H4 (cell line): Measurements from ENCODE around the gene RIPPLY3. TPM values are rescaled to one million over a fixed set of nuclear protein-coding genes. Genes with fewer than 3 reads are reported as not detected.
A peak's percentile ranks its signal among the peaks of the same experiment; 100 is the strongest.
"Not testable (repeated sequence)": the region's sequence is repeated elsewhere in the genome, so short reads cannot be mapped to it uniquely, and the experiment has no call there.

Experiments
- DNase-seq: peaks from one replicate; pipeline ENCODE4 v3.0.0-alpha.2; 2015; ENCODE audit warnings: low spot score
- total RNA-seq: library from RNA; depleted of rRNA; stranded (reverse); fragments of >200 nt; shearing (Covaris generic); gene quantifications from 2 replicates; pipeline ENCODE4 v1.2.3, GENCODE V29; 2014

RIPPLY3 gene
- total RNA-seq, 1 experiment from 2014 or later = not detected

DNA sequence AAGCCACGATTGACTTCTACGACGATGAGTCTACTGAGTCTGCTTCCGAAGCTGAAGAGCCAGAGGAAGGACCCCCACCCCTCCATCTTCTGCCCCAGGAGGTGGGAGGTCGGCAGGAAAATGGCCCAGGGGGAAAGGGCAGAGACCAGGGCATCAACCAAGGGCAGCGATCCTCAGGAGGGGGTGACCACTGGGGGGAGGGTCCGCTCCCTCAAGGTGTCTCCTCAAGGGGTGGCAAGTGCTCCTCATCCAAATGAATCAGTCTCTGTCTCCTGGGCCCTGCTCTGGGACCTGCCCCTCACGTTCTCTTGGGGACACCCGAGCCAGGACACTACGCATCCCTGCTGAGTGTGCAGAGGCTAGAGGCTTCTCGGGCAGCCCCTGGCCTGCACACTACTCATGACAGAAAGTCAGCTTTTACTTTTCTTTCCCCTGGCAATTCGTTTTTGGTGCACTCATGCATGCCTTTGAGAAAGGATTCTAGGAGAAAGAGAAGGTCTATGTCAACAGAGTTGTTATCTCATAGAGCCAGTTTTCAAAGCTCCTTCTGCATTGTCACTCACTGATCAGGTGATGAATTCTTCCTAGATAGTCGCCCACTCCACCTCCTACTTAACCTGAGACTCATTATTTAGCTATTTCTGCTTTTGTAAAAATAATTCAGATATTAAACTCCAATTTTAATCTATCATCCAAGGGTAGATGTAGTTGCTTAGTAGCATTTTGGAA, 11.6 kb downstream of the RIPPLY3 start:
- no peak for DNase-seq

DNA sequence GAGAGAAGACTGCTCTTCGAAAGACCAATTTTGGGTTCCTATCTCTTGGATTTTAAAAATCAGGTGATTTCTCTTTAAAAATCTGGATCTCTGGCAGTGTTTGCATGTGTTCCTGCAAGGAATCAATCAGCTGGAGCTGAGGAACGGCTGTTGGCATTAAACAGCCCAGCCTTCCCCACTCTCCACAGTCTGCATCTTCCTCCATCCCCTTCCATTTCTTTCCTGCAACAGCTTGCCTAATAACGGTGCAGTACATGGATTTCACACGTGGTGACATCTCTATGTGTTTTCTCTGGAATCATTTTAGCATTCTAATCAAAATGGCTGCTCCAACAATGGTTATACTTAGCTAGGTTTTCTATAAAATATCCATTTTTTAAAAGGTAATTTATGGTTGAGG, 20.0 kb downstream of the RIPPLY3 start:
- DNase-seq = no peak

GRCh38 chr21:37028570-37028969, 22.1 kb downstream of the RIPPLY3 start:
- DNase-seq = no peak

DNA sequence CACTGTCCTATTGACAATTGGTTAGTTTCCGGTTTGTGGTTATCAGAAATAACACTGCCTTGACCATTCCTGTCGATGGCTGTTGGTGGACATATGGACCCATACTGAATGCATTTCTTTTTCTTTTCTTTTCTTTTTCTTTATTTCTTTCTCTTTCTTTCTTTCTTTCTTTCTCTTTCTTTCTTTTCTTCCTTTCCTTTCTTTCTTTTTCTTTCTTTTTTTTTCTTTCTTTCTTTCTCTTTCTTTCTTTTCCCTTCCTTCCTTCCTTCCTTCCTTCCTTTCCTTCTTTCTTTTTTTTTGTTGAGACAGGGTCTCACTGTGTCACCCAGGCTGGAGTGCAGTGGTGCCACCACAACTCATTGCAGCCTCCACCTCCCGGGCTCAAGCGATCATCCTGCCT, 24.4 kb downstream of the RIPPLY3 start:
- no peak for DNase-seq

DNA sequence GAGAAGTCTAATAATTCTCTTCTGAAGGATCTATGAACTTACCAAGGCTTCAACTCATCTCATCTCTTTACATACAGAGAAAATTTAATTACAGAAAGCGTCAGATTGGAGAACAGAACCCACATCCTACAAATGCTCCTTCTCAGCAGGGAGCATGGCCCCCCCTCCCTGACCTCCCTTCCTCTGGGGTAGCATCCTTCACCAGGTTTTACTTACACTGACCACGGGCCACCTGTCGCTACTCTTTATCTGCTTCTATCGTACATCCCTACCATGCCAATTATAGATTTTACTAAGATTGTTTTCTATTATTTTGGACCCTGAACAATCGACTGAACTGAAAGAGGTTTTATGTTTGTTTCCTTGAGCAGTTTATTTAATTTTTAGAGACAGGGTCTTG, 25.8 kb downstream of the RIPPLY3 start:
- no peak for DNase-seq

DNA sequence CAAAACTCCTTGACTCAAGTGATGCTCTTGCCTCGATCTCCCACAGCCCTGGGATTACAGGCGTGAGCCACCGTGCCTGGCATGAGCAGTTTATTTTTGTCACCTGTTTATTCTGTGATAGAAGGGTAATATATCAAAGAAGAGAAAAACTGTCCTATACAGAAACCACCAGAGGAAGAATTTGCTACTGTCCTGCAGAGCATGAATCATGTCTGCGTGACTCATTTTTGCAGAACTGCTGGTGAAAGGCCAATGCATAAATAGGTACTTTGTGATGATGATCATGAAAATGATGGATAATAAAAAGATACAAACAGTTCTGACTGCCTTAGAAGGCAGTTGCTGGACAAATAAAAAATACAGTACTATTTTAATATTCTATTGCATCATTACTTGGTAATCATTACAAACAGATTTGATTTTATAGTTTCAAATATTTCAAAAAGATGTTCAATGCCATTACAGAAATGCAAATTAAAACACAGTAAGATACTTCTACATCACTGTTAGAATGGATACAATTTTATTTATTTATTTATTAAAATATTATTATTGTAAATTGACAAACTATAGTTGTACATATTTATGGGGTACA, 26.5 kb downstream of the RIPPLY3 start:
- DNase-seq = no peak

- DNase-seq = not testable (repeated sequence)
Measured at GRCh38 chr21:37034394-37034793, 27.9 kb downstream of the RIPPLY3 start.

GRCh38 chr21:37036177-37036576, 29.7 kb downstream of the RIPPLY3 start:
- DNase-seq = no peak

- no peak for DNase-seq
Measured at GRCh38 chr21:37039411-37040075, 33.0 kb downstream of the RIPPLY3 start.

DNA sequence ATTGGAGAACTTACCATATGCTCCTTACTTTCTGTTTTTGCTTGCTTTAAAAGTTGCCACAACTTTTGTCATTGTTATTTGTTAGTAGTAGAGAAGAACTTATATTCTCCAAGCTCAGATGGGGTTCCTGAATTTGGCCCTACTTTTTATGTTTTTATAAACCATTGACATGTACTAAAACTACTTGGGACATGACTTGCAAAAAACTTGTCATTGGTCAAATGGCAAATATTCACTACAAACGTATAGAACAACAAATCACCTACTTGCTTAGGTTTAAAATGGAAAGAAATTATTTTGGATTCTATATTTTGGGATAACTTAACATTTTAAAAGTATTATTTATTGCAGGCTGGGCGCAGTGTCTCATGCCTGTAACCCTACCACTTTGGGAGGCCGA, 33.7 kb downstream of the RIPPLY3 start:
- no peak for DNase-seq

- no peak for DNase-seq
Measured at GRCh38 chr21:37041706-37042271, 35.3 kb downstream of the RIPPLY3 start.

- no peak for DNase-seq
Measured at GRCh38 chr21:37043818-37044217, 37.3 kb downstream of the RIPPLY3 start.

- no peak for DNase-seq
Measured at GRCh38 chr21:37044643-37045042, 38.1 kb downstream of the RIPPLY3 start.

DNA sequence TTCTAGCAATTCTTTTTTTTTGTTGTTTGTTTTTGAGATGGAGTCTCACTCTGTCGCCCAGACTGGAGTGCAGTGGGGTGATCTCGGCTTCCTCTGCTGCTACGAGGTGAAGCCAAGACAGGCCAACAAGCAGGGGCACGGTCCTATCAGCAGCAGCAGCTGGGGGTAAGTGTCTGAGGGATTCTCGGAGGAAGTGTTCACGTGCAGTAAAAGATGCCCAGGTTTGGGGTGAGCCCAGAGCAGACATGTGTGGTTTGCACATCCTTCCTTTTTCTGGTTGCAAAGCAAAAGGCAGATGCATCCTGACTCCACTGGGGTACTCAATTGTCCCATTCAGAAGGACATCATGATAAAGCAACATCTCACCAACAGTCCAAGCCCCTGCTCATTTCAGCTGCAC, 38.6 kb downstream of the RIPPLY3 start:
- DNase-seq = no peak

- DNase-seq = no peak
Measured at GRCh38 chr21:37045556-37045955, 39.1 kb downstream of the RIPPLY3 start.

DNA sequence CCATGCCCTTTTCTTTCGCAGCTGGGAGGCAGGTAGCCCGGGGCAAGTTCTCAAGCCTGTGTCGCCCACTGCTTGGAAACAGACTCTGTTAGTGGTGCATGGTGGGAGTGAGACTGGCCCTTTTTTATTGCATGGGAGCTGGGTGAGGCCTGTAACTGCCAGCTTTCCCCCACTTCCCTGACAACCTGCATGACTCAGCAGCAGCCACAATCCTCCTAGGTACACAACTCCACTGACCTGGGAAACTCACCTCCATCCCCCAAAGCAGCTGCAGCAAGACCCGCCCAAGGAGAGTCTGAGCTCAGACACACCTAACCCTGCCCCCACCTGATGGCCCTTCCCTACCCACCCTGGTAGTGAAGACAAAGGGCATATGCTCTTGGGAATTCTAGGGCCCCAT, 40.6 kb downstream of the RIPPLY3 start:
- no peak for DNase-seq

- not testable (repeated sequence) for DNase-seq
Measured at GRCh38 chr21:37049741-37050140, 43.2 kb downstream of the RIPPLY3 start.

- no peak for DNase-seq
Measured at GRCh38 chr21:37055271-37055855, 48.9 kb downstream of the RIPPLY3 start.

GRCh38 chr21:37057614-37058013, 51.1 kb downstream of the RIPPLY3 start:
- no peak for DNase-seq

GRCh38 chr21:37058261-37058660, 51.8 kb downstream of the RIPPLY3 start:
- DNase-seq = no peak

DNA sequence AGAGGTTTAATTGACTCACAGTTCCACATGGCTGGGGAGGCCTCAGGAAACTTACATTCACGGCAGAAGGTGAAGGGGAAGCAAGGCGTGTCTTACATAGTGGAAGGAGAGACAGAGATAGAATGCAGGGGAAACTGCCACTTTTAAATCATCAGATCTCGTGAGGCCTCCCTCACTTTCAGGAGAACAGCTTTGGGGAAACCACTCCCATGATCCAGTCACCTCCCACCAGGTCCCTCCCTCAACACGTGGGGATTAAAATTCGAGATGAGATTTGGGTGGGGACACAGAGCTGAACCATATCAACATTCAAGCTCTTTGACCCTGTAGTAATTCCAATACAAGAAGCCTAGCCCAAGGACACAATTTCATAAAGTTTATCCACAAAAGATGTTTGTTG, 52.7 kb downstream of the RIPPLY3 start:
- DNase-seq = no peak

DNA sequence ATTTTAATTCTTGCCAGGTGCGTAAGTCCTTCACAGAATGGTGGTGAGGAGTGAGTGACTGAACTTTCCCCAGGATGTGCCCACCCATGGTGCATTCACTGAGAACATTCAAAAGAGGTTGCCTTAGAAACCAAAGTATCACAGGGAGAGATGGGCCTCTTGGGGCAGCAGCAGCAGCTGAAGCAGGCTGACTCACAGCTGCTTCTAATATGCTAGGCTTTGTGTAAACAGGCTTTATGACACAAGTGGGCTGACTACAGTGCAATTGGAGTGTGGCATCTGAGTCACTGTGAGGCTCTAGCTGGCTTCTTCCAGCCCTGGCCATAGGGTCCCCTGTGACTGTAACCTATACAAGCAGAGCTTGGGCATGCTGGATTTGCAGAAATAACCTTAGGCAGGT, 53.8 kb downstream of the RIPPLY3 start:
- DNase-seq = peak; percentile 98
